Measurements from ENCODE around the gene CTNNA2.

The CTNNA2 gene

GRCh38 chr2:80292474-80292873 is 779.6 kb downstream of the CTNNA2 start:
- TF ChIP-seq CTCF (IDR thresholded peaks at IDR 0.05), result no peak
- no peak for TF ChIP-seq ZFX (IDR thresholded peaks at IDR 0.05; ENCODE audit: borderline replicate concordance)

GRCh38 chr2:80293039-80293438 is 780.2 kb downstream of the CTNNA2 start:
- H3K27ac ChIP-seq, result no peak overlapping the region
- TF ChIP-seq ZFX (IDR thresholded peaks at IDR 0.05; ENCODE audit: borderline replicate concordance) (no peak), CTCF (IDR thresholded peaks at IDR 0.05) (no peak)

More at GRCh38 chr2:80292474-80292873, 779.6 kb downstream of the CTNNA2 start:
- no peak overlapping the region for H3K27ac ChIP-seq

- no peak for TF ChIP-seq CTCF (IDR thresholded peaks at IDR 0.05)
- TF ChIP-seq ZFX (IDR thresholded peaks at IDR 0.05; ENCODE audit: borderline replicate concordance), result no peak
Measured at GRCh38 chr2:80298954-80299353, 786.1 kb downstream of the CTNNA2 start.

GRCh38 chr2:80299661-80300060 is 786.8 kb downstream of the CTNNA2 start:
- H3K27ac ChIP-seq, result no peak overlapping the region
- no peak for TF ChIP-seq ZFX (IDR thresholded peaks at IDR 0.05; ENCODE audit: borderline replicate concordance)
- no peak for TF ChIP-seq CTCF (IDR thresholded peaks at IDR 0.05)

More at GRCh38 chr2:80298954-80299353, 786.1 kb downstream of the CTNNA2 start:
- H3K27ac ChIP-seq, result no peak overlapping the region

GRCh38 chr2:80300346-80300745 is 787.5 kb downstream of the CTNNA2 start:
- H3K27ac ChIP-seq, result no peak overlapping the region
- no peak for TF ChIP-seq ZFX (IDR thresholded peaks at IDR 0.05; ENCODE audit: borderline replicate concordance)
- TF ChIP-seq CTCF (IDR thresholded peaks at IDR 0.05), result no peak

- no peak overlapping the region for H3K27ac ChIP-seq
- TF ChIP-seq ZFX (IDR thresholded peaks at IDR 0.05; ENCODE audit: borderline replicate concordance) (no peak), CTCF (IDR thresholded peaks at IDR 0.05) (no peak)
Measured at GRCh38 chr2:80300954-80301353, 788.1 kb downstream of the CTNNA2 start.

GRCh38 chr2:80302001-80302313 is 789.1 kb downstream of the CTNNA2 start:
- no peak for TF ChIP-seq CTCF (IDR thresholded peaks at IDR 0.05)
- no peak for TF ChIP-seq ZFX (IDR thresholded peaks at IDR 0.05; ENCODE audit: borderline replicate concordance)
- no peak overlapping the region for H3K27ac ChIP-seq

All from 22Rv1 (cell line).